Measurements from ENCODE around the gene SGPP2.

GRCh38 chr2:222442665-222443064 is 18.3 kb downstream of the SGPP2 start:
- TF ChIP-seq CTCF (IDR thresholded peaks at IDR 0.05): no peak
- TF ChIP-seq POLR2A (IDR thresholded peaks at IDR 0.05): no peak
